Activated T-cell treated with anti-CD3 and anti-CD28 coated beads, Interleukin-2, amount 50 U/mL, for 1 hour (primary cell): ENCODE measurements around the gene PCSK2.

Experiments
- DNase-seq: peaks from one replicate; pipeline ENCODE4 v3.0.0-alpha.2; 2020

Gene PCSK2

GRCh38 chr20:17510548-17510947 is 283.7 kb downstream of the PCSK2 start:
- no peak for DNase-seq

DNA sequence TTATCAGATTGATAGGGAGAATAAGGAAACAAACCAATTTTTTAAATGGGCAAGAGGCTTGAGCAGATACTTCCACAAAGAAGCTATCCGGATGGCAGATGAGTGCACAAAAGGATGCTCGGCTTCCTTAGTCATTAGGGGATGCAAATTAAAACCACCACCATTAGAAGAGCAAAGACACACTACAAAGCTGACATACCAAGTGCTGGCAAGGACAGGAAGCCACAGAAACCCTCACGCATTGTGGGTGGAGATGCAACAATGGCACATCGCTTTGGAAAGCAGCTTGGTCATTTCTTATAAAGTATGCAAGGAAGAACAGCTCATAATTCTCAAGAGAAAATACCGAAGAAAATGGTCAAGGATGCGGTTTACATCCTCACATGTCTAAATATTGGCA is 284.6 kb downstream of the PCSK2 start:
- no peak for DNase-seq

GRCh38 chr20:17513939-17514338 is 287.1 kb downstream of the PCSK2 start:
- no peak for DNase-seq

DNA sequence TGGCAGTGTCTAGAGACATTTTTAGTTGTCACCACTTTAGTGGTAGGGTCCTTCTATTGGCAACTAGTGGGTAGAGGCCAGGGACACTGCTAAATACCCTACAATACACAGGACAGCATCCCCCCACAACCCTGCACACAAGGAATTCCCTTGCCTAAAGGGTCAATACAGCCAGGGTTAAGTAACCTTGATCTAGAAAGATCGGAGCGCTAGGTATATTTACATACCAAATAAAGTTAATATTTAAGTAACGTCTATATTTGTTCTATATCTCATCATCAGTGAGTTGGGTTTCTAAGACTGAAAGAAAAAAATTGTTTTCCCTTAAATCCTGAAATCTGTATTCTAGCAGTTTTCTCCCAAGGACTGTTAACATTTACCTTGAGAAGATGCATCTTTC is 288.2 kb downstream of the PCSK2 start:
- DNase-seq, result no peak

DNA sequence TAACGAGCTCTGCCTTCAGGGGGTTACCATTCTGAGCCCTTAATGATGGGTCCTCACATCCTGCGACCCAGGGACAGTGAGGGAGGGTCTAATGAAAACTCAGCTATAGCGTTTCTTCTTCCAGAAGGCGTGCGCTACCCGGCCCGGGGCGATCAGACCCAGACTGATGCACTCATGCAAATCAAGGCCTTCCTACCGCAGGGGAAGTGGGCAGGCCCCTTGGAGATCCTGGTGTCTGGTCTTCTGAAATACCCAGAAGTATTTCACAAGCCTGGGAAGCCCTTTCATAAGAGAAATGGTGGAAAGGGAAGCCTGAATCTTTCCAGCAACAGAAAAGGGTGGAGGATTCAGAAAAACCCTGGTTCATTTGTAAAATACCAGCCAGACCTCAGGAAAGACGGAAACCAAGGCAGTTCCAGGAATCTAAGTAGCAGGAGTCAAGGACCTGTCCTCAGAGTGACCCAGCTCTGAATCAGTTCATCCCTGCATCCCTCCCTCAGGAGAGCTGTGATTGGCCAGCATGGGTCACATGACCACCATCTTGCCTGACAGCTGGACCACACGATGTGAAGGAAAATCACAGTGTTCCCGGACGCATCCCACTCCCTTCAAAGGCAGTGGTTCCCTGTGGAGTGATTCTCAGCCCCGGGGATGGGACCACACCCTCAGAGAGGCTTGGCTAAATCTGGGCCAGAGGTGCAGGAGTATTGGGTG is 291.7 kb downstream of the PCSK2 start:
- no peak for DNase-seq

DNA sequence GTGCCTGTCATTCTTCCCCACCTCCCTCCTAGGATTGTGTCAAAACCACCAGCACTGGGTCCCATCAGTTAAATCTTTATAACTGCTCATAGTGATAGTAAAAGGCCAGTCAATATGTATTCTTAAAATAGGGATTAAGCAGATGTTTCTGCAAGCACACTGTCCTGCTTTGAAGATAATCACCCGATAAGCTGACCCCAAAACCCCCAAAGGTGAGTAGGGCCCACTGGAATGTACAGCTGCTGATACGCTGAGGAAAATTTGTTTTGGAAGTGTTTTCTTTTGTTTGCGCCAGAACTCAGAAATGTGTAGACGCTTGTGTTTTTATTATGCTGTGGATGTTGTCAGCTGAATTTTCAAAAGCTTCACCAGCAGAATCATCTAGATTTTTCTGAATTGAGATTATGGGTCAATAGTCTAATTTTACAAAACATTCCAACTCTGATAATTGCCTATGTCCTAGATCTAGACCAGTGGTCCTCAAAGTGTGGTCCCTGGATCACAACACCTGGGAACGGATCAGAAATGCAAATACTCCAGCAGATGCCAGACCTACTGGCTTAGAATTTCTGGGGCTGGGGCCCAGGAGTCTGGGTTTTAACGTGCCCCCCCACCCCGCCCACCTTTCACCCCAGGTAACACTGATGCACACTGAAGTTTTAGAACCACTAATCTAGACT is 292.9 kb downstream of the PCSK2 start:
- no peak for DNase-seq

- no peak for DNase-seq
These were observed 293.7 kb downstream of the PCSK2 start for GRCh38 chr20:17520583-17520982.

DNA sequence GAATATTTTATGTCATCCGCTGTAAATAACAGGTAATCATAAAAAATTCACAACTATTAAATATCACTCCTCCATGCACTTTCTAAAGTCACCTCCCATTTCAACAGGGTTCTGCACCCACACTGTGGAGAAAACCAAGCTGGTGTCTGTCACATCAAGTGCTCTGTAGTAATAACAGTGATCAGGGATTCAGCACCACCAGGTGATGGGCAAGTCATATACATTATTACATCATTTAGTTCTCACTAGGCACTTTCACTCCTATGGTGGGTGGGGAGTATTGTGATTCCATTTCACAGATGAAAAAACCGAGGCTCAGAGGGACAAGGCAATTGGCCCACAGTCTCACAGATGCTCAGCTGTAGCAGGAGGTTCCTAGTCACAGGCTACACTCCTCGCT is 295.7 kb downstream of the PCSK2 start:
- no peak for DNase-seq

DNA sequence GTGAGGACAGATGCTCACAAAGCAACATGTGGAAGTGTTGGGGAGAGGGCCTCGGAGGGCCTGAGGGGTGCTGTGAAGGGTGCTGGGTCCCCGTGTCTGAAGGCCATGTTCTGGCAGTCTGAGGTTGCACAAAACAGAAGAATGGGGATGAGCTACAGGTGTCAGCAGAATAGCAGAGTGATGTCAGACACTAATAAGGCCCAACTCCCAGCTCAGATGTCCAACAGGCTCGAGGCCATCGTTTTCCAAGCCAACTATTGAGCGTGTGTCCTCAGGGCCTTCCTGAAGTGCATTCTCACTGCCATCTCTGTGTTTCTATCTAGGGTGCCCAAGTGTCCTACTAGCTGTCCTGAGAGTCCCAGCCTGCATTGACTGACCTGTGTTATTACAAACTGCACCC is 296.5 kb downstream of the PCSK2 start:
- no peak for DNase-seq

DNA sequence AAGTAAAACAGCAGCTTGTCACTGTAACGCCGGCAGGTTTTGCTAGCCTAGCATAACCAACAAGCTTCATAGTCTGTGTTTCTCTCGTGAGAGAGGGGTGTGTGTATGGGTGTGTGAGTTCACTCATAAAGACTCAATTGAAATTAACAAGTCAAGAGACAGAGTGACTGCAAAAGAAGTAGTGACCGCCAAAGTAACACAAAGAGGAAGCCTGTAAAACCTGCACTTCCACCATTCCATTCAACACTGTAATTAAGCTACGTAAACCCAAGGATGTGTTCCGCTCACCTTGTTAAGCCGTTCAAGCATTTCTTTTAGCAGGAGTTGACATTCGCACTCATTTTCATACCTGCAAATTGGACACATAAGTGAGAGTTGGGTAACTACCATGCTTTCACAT is 297.7 kb downstream of the PCSK2 start:
- DNase-seq, result no peak

- DNase-seq, result no peak
These were observed 298.3 kb downstream of the PCSK2 start for GRCh38 chr20:17525132-17525531.

- no peak for DNase-seq
These were observed 298.8 kb downstream of the PCSK2 start for GRCh38 chr20:17525650-17526049.

DNA sequence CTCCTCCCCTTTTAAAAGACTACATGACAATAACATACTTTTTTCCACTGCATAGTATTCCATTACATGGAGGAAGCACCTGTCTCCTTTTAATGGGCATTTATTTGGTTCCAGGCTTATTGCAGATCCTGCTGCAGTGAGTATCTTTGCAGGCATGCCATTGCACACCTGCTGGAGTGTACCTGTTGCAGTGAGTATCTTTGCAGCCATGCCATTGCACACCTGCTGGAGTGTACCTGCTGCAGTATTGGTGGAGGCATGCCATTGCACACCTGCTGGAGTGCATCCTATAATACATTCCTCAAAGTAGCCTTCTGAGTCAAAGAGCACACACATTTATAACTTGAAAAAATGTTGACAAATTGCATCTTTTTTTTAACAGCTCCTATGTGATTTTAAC is 302.7 kb downstream of the PCSK2 start:
- no peak for DNase-seq

- no peak for DNase-seq
These were observed 303.3 kb downstream of the PCSK2 start for GRCh38 chr20:17530153-17530552.

GRCh38 chr20:17530716-17531664 is 304.1 kb downstream of the PCSK2 start, which contains the start of gene BFSP1:
Gene BFSP1 (minus strand): TSS chr20:17531379. CDS start chr20:17531329, 50 bp downstream.
- peak; percentile 45 for DNase-seq

DNA sequence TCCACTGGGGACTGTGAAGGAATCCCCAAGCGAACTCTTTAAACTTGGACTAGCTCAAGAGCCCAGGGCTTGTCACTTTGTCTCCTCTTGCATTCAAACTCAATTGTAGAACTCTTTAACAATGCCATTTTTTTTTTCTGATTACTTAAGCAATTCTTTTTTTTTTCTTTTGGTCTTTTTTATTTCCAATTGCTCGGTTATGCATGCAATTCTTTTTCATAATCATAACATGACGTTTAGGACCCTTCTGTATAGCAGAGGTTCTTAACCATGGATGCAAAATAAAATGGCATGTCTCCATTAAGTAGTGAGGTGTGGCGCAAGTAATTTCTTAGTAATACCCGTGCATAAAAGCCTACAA is 304.8 kb downstream of the PCSK2 start:
- DNase-seq, result no peak

GRCh38 chr20:17533396-17533795 is 306.6 kb downstream of the PCSK2 start:
- DNase-seq, result no peak

DNA sequence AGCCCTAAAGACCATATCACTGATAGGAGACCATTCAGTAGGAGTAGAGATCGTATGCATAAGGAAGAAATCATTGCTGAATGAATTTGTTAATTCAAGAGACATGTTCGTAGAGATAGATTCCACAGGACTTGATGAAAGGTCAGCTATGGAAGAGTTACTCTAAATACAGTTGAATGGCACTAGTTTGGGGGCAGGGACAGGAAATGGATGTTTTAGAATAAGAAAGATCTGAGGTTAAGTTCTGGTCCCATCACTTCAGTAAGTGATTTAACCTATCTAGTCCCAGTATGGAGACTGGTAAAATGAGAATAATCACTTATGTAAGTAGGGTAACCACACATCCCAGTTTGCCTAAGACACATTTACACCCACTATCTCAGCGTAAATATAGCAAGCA is 307.2 kb downstream of the PCSK2 start:
- DNase-seq, result no peak
